ENCODE data around the gene ARPC1B. TPM values are rescaled to one million over a fixed set of nuclear protein-coding genes. Genes with fewer than 3 reads are reported as not detected.

The ARPC1B gene
- total and polyA plus RNA-seq, 9 of the 15 experiments (the other 6 are each of a cell fraction or from before 2014, with no cell fraction given), result 6.7 to 357 (median 211) TPM

- TF ChIP-seq, protein P1, sequence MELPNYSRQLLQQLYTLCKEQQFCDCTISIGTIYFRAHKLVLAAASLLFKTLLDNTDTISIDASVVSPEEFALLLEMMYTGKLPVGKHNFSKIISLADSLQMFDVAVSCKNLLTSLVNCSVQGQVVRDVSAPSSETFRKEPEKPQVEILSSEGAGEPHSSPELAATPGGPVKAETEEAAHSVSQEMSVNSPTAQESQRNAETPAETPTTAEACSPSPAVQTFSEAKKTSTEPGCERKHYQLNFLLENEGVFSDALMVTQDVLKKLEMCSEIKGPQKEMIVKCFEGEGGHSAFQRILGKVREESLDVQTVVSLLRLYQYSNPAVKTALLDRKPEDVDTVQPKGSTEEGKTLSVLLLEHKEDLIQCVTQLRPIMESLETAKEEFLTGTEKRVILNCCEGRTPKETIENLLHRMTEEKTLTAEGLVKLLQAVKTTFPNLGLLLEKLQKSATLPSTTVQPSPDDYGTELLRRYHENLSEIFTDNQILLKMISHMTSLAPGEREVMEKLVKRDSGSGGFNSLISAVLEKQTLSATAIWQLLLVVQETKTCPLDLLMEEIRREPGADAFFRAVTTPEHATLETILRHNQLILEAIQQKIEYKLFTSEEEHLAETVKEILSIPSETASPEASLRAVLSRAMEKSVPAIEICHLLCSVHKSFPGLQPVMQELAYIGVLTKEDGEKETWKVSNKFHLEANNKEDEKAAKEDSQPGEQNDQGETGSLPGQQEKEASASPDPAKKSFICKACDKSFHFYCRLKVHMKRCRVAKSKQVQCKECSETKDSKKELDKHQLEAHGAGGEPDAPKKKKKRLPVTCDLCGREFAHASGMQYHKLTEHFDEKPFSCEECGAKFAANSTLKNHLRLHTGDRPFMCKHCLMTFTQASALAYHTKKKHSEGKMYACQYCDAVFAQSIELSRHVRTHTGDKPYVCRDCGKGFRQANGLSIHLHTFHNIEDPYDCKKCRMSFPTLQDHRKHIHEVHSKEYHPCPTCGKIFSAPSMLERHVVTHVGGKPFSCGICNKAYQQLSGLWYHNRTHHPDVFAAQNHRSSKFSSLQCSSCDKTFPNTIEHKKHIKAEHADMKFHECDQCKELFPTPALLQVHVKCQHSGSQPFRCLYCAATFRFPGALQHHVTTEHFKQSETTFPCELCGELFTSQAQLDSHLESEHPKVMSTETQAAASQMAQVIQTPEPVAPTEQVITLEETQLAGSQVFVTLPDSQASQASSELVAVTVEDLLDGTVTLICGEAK (IDR thresholded peaks at IDR 0.05), result peak; percentile 13; the same call in 1 of the 2 replicates
- TF ChIP-seq, protein P1 (CRISPR knock-in tag; IDR thresholded peaks at IDR 0.05), result no peak
- TF ChIP-seq TCFL5 (CRISPR knock-in tag; conservative IDR thresholded peaks at IDR 0.05) (no peak), ZNF740 (CRISPR knock-in tag; IDR thresholded peaks at IDR 0.05) (no peak), ZNF740 (tag; IDR thresholded peaks at IDR 0.05) (no peak), XRCC4 (IDR thresholded peaks at IDR 0.05; ENCODE audit: extremely low read depth, insufficient read depth, insufficient read length) (no peak), NFE2 (IDR thresholded peaks at IDR 0.05; ENCODE audit: low read depth) (no peak), RBM25 (IDR thresholded peaks at IDR 0.05; ENCODE audit: low read depth, low read length, severe bottlenecking) (peak; percentile 97), RBBP5 (IDR thresholded peaks at IDR 0.05; ENCODE audit: borderline replicate concordance, insufficient read depth, low read length, poor library complexity, severe bottlenecking) (peak; percentile 15), ETV1 (tag; conservative IDR thresholded peaks at IDR 0.05; ENCODE audit: low read depth) (0 out of 2 replicates have a peak, but pooled peaks have one; percentile 25), HEY1 (CRISPR knock-in tag; IDR thresholded peaks at IDR 0.05; ENCODE audit: borderline replicate concordance) (no peak)
- TF ChIP-seq, protein P2, sequence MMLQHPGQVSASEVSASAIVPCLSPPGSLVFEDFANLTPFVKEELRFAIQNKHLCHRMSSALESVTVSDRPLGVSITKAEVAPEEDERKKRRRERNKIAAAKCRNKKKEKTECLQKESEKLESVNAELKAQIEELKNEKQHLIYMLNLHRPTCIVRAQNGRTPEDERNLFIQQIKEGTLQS (IDR thresholded peaks at IDR 0.05), result 0 out of 2 replicates have a peak, but pooled peaks have one; percentile 26
- TF ChIP-seq, protein P2 (CRISPR knock-in tag; conservative IDR thresholded peaks at IDR 0.05), result no peak
Observed at GRCh38 chr7:99379043-99379577, 4.6 kb downstream of the ARPC1B start (continued).

Data from K562 (cell line).